ENCODE measurements around the gene CCDC188.

- TF ChIP-seq CTCF (IDR thresholded peaks at IDR 0.05), result no peak
- TF ChIP-seq POLR2A (IDR thresholded peaks at IDR 0.05), result no peak
Measured at GRCh38 chr22:20160041-20160440, 9.2 kb upstream of the CCDC188 start.
